K562 (cell line): ENCODE results near the gene ASCC1. TPM values are rescaled to one million over a fixed set of nuclear protein-coding genes. Genes with fewer than 3 reads are reported as not detected.

Experiments used
- CC2D1A ChIP-seq: fragments of 450-650 bp; IDR thresholded peaks from 2 replicates; pipeline ENCODE4 v1.6.1; 2017; ENCODE audit warnings: mild to moderate bottlenecking
- CHD2 ChIP-seq: IDR thresholded peaks from 2 replicates; pipeline ENCODE4 v1.6.1; 2011; ENCODE audit warnings: low read depth, low read length
- FOXK2 ChIP-seq, 2 experiments: fragments of 450-650 bp; IDR thresholded peaks in 1 of 2; conservative IDR thresholded peaks in 1 of 2; 2 replicates each; pipeline ENCODE4 v1.6.1; 2016; ENCODE audit warnings: low read depth in 2 of 2, mild to moderate bottlenecking in 1 of 2
- FOXM1 ChIP-seq, 2 experiments: fragments of 450-650 bp in 1 of 2; sonication (generic) in 1 of 2; formaldehyde crosslinking in 1 of 2; IDR thresholded peaks; 2 replicates each; pipeline versions ENCODE4 v1.6.1 to v1.9.0; 2017 to 2022; ENCODE audit warnings: low read depth in 2 of 2, mild to moderate bottlenecking in 2 of 2, missing genetic modification reagents in 1 of 2, moderate library complexity in 1 of 2
- GTF2E2 ChIP-seq: fragments of 200-800 bp; sonication (Bioruptor generic); IDR thresholded peaks from 2 replicates; pipeline ENCODE4 v1.6.1; 2016; ENCODE audit warnings: missing genetic modification characterization, missing compliant biosample characterization
- GTF3C2 ChIP-seq: IDR thresholded peaks from 3 replicates; pipeline ENCODE4 v1.6.1; 2011; ENCODE audit warnings: borderline replicate concordance, mild to moderate bottlenecking, moderate library complexity; ENCODE audit not compliant: insufficient read length; ENCODE audit errors: extremely low read depth
- HMGN3 ChIP-seq: IDR thresholded peaks from 2 replicates; pipeline ENCODE4 v1.6.1; 2011; ENCODE audit warnings: borderline replicate concordance, low read depth, mild to moderate bottlenecking, mixed read lengths, low read length; ENCODE audit not compliant: insufficient read length; ENCODE audit errors: extremely low read depth
- KDM4B ChIP-seq, 2 experiments: fragments of 450-650 bp in 1 of 2; sonication (generic) in 1 of 2; IDR thresholded peaks; 2 replicates each; pipeline ENCODE4 v1.6.1; 2016 to 2017; ENCODE audit warnings: borderline replicate concordance in 2 of 2, antibody characterized with exemption in 1 of 2, low read depth in 1 of 2, mild to moderate bottlenecking in 1 of 2
- MAFF ChIP-seq: IDR thresholded peaks from 2 replicates; pipeline ENCODE4 v1.6.1; 2012; ENCODE audit warnings: low read length, improper control_type of control experiment
- MEF2A ChIP-seq: IDR thresholded peaks from 2 replicates; pipeline ENCODE4 v1.6.1; 2011; ENCODE audit warnings: low read depth, mild to moderate bottlenecking, low read length, moderate library complexity; ENCODE audit not compliant: control insufficient read depth
- RHOXF2B ChIP-seq: fragments of 250-450 bp; sonication (Bioruptor Pico); conservative IDR thresholded peaks from 2 replicates; pipeline ENCODE4 v1.5.1; 2021
- ZFP91 ChIP-seq: sonication (generic); formaldehyde crosslinking; IDR thresholded peaks from 2 replicates; pipeline ENCODE4 v1.8.0; 2022; ENCODE audit warnings: mild to moderate bottlenecking, missing genetic modification reagents
- ZNF184 ChIP-seq: sonication (generic); formaldehyde crosslinking; IDR thresholded peaks from 2 replicates; pipeline ENCODE4 v1.5.0; 2020; ENCODE audit warnings: missing genetic modification reagents
- ZNF57 ChIP-seq: fragments of 450-650 bp; formaldehyde crosslinking; IDR thresholded peaks from 2 replicates; pipeline ENCODE4 v1.4.0; 2020; ENCODE audit warnings: mild to moderate bottlenecking, moderate library complexity
- polyA plus RNA-seq, 8 experiments: library from polyadenylated mRNA; depleted of rRNA in 4 of 8; stranded (reverse) in 5 of 8; unstranded in 3 of 8; fragments of >200 nt; fragmentation: Nextera tagmentation in 2 of 8; fragmentation: Illumina TruSeq in 1 of 8; extraction: Ambion mirVana in 2 of 8; extraction: Trizol in 1 of 8; gene quantifications; 2 replicates each; pipeline versions ENCODE4 v1.2.1 to v1.2.3, GENCODE V29; 2011 to 2014; ENCODE audit warnings: inconsistent platforms in 1 of 8, missing spikeins in 1 of 8
- total RNA-seq, 7 experiments: library from RNA; depleted of rRNA in 6 of 7; stranded (reverse); fragments of >200 nt in 6 of 7; fragmentation: Illumina TruSeq in 2 of 7; extraction: Trizol in 2 of 7; gene quantifications; 2 replicates each; pipeline versions ENCODE4 v1.2.1 to v1.2.3, GENCODE V29; 2011 to 2021; ENCODE audit warnings: low replicate concordance in 1 of 7
- TF ChIP-seq, protein P1 (sequence below): fragments of 450-650 bp; IDR thresholded peaks from 2 replicates; pipeline ENCODE4 v1.6.1; 2016; ENCODE audit warnings: borderline replicate concordance
- TF ChIP-seq, protein P2 (sequence below), 3 experiments: IDR thresholded peaks in 2 of 3; conservative IDR thresholded peaks in 1 of 3; 2 replicates each; pipeline ENCODE4 v1.5.1; 2011 to 2012; ENCODE audit warnings: low read length in 3 of 3, mild to moderate bottlenecking in 3 of 3, control low read depth in 2 of 3, improper control_type of control experiment in 1 of 3, inconsistent platforms in 1 of 3, low read depth in 1 of 3, mixed read lengths in 1 of 3, moderate library complexity in 1 of 3; ENCODE audit not compliant: insufficient read depth in 2 of 3

ASCC1 gene
- total and polyA plus RNA-seq, 9 of the 15 experiments (the other 6 are each of a cell fraction or from before 2014, with no cell fraction given): 31.7 to 73.3 (median 52.8) TPM

GRCh38 chr10:72254813-72255568 lies 38.9 kb upstream of the ASCC1 start (continued):
- TF ChIP-seq GTF3C2 (no peak), FOXK2 (conservative IDR thresholded peaks at IDR 0.05 in 1 of 2, IDR thresholded peaks at IDR 0.05 in 1 of 2; ENCODE audit: low read depth in 2 of 2) (no peak; a peak in 1 of 4 replicates), MAFF (no peak), FOXM1 (IDR thresholded peaks at IDR 0.05; ENCODE audit: low read depth) (peak; percentile 50; the same call in 1 of the 2 replicates), FOXM1 (CRISPR knock-in tag; IDR thresholded peaks at IDR 0.05; ENCODE audit: low read depth) (0 out of 2 replicates have a peak, but pooled peaks have one; percentile 57), CC2D1A (peak; percentile 79; the same call in 1 of the 2 replicates), MEF2A (no peak), GTF2E2 (tag) (no peak), ZFP91 (CRISPR knock-in tag) (no peak), CHD2 (0 out of 2 replicates have a peak, but pooled peaks have one; percentile 23), ZNF184 (CRISPR knock-in tag) (no peak), ZNF57 (CRISPR knock-in tag) (no peak), HMGN3 (peak; percentile 32), RHOXF2B (CRISPR knock-in tag) (no peak; the same call in 1 of the 2 replicates), KDM4B (IDR thresholded peaks at IDR 0.05; ENCODE audit: borderline replicate concordance in 2 of 2, low read depth in 1 of 2) (peak in 1 of 2 experiments; percentile 46; a peak in 1 of 4 replicates)
- TF ChIP-seq, protein P1, sequence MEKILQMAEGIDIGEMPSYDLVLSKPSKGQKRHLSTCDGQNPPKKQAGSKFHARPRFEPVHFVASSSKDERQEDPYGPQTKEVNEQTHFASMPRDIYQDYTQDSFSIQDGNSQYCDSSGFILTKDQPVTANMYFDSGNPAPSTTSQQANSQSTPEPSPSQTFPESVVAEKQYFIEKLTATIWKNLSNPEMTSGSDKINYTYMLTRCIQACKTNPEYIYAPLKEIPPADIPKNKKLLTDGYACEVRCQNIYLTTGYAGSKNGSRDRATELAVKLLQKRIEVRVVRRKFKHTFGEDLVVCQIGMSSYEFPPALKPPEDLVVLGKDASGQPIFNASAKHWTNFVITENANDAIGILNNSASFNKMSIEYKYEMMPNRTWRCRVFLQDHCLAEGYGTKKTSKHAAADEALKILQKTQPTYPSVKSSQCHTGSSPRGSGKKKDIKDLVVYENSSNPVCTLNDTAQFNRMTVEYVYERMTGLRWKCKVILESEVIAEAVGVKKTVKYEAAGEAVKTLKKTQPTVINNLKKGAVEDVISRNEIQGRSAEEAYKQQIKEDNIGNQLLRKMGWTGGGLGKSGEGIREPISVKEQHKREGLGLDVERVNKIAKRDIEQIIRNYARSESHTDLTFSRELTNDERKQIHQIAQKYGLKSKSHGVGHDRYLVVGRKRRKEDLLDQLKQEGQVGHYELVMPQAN: no peak
- TF ChIP-seq, protein P2, sequence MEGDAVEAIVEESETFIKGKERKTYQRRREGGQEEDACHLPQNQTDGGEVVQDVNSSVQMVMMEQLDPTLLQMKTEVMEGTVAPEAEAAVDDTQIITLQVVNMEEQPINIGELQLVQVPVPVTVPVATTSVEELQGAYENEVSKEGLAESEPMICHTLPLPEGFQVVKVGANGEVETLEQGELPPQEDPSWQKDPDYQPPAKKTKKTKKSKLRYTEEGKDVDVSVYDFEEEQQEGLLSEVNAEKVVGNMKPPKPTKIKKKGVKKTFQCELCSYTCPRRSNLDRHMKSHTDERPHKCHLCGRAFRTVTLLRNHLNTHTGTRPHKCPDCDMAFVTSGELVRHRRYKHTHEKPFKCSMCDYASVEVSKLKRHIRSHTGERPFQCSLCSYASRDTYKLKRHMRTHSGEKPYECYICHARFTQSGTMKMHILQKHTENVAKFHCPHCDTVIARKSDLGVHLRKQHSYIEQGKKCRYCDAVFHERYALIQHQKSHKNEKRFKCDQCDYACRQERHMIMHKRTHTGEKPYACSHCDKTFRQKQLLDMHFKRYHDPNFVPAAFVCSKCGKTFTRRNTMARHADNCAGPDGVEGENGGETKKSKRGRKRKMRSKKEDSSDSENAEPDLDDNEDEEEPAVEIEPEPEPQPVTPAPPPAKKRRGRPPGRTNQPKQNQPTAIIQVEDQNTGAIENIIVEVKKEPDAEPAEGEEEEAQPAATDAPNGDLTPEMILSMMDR (IDR thresholded peaks at IDR 0.05 in 2 of 3, conservative IDR thresholded peaks at IDR 0.05 in 1 of 3; ENCODE audit: insufficient read depth in 2 of 3, low read depth in 1 of 3, low read length in 3 of 3): peak in 2 of 3 experiments; percentile 26 to 52; a peak in 3 of 6 replicates
